GM19238 (cell line): ENCODE results near the gene GAMT.
"Not testable (repeated sequence)": the region's sequence is repeated elsewhere in the genome, so short reads cannot be mapped to it uniquely, and the experiment has no call there.

Source experiments
- DNase-seq: peaks from one replicate; pipeline ENCODE4 v3.0.0; 2011; ENCODE audit warnings: low spot score; ENCODE audit not compliant: insufficient read length

The GAMT gene

DNA sequence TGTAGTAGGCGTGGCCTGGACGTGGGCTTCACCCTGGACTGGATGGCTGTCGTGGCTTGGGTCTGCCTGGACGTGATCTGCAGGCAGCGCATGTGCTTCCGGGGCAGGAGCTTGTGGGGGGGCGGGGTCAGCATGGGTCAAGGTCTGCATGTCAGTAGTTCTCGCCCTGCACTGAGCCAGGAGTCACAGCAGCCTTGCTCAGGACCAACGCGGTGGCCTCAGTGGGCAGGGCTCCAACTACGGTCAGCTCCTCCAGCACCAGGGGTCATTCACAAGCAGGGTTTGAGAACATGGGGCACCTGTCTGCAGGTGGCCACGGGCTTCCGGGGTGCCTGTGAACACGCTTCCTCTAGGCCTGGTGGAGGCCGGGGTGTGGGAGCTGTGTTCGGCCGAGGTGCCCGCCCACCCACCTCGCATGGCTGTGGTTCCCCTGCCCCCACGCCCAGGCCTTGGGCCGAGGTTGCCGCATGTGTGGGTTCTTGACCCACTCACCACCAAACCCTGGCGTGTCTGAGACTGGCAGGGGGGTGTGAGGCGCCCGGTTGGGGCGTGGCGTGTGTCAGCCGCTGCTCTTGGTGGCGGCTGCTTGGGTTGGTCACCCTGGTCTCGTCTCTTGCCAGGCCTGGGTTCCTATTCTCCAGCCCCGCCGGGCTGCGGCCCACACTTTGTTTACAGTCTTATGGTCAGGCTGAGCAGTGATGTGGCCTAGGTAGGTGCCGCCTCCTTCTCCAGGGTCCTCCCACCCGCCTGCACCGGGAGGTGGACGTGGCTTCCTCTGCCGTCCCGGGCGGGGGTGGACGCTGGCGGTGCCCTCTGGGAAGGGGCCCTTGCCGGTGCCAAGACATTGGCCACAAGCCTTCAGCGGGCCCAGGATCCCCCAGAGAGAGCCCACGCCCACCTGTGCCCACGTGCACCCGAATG, 32.0 kb upstream of the GAMT start:
- DNase-seq = no peak

DNA sequence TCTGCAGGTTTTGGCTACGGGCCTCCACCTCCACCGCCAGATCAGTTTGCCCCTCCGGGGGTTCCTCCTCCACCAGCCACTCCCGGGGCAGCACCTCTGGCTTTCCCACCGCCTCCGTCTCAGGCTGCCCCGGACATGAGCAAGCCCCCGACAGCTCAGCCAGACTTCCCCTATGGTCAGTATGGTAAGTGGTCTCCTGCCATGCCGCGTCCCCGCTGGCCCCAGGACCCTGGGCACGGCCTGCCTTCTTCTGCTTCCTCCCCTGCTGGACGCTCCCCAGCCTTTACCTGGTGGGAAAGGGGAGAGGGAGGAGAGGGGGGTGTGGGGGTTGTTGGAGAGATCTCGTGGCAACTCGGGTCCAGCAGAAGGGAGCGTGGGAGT, 31.2 kb upstream of the GAMT start:
- no peak for DNase-seq

DNA sequence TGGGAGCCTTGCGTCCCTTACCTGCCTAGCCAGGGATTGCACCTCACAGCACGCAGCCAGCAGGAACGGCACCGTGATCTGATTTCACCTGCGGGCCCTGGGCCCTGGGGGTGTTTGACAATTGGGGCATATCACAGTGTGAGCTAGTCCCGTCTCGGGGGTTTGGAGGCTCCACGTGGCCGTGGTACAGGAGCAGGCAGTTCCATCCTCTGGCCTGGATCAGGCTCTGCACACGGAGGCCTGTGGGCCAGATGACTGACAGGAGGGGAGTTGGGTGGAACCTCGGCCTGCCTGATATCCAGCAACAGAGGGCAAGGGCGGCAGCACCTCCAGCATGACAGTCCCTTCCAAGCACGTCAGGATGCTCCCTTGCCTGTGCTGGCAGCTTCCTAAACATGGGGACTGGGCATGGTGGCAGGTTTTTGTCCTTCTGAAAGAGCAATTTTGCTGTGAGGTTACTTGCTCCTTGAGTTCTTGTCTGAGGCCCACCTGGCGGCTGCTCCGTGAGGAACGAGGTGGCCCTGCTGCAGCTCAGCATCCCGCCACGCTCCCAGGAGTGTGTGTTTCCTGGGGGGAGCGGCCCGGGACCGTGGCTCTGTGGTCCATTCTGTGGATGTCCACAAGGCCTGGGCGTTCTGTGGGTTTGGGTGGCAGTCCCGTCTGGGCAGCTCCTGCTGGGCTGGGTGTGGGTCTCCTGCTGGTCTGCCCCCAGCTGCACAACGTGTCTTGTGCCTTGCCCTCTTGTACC, 30.6 kb upstream of the GAMT start:
- DNase-seq = no peak

DNA sequence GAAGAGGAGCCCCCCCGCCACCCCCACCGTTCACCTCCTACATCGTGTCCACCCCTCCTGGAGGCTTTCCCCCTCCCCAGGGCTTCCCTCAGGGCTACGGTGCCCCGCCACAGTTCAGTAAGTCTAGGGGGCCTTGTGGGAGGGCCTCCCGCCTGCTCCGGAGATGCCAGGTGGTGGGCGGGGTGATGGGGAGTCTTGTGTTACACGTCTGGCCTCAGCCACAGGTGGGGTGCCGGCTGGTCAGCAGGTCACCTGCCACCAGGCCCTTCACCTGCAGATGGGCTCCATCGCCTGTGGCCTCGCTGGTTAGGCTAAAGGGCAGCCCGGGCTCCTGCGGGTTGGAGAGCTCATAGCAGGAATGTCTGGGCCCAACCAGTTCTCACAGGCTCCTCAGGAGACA, 28.9 kb upstream of the GAMT start:
- DNase-seq = no peak

DNA sequence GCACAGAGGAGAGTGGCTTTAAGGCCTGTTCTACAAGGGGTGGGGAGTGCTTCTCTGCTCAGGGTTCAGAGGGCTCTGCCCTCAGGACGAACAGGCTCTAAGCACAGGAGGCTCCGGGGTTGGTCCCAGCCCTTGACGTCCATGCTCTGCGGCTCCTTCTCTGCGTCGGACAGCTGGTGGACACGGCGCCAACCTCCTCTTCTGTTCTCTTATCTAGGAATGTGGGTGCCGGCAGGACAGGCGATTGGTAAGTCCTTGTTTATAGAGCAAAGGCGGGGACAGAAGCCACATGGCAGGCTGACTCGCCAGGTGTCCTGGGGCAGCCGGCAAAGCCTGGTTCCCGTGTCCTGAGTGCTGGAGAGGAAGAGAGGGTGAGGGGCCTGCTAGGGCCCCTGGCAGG, 28.4 kb upstream of the GAMT start:
- DNase-seq = no peak

DNA sequence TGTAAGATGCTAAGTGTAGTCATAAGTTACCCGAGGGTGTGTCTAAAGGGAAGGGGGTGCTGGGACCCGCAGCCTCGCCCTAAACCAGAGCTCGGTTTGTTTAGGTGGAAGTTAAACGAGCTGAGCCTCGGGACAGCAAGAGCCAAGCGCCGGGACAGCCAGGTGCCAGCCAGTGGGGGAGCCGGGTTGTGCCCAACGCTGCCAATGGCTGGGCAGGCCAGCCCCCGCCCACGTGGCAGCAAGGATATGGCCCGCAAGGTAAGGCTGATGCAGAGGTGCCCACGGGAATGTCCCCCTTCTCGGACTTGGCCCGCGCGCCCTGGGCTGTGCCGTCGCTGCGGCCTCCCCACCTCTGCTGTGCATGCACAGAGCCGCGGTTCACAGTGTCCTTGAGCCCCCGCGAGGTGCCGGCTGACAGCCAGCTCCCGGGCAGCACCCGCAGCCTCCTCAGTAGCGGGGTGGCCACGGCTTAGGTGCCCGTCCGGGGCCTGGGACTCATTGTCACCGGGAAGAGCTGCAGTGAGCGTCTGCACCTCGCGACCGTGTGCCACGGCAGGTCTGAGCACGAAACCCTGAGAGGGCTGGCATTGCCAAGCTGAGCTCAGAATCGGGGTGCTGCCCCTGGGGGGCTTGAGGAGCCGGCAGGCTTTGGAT, 27.5 kb upstream of the GAMT start:
- DNase-seq = no peak

DNA sequence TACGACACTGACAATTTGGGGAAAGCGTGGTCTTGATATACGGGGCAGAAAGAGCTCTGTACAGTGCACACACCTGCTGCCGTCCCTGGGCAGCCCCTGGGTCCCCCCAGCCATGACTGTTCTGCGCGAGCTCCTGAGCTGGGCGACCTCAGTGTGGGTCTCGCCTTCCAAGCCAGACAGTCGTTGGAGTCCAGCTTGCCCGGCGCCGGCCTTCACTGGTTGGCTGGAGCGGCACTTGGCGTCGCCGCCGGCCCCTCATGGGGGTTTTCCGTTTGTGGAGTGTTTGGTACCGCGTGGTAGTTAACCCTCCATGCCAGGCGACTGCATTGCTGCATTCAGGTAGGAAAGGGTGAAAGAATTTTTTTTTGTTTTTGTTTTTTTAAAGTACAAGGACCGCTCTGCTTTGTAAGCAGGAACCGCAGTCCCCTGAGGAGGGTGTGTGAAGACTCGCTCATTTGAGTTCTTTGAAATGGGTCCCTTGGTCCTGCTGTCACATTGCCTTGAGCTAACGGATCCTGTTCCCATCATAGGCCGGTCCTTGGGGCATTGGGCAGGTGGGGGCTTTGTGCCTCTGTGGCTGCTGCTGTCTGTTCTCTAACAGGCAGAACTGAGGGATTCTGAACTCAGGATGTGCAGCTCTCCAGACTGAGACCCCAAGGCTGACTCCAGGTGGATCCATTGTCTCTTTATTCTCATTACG, 26.0 kb upstream of the GAMT start:
- no peak for DNase-seq

DNA sequence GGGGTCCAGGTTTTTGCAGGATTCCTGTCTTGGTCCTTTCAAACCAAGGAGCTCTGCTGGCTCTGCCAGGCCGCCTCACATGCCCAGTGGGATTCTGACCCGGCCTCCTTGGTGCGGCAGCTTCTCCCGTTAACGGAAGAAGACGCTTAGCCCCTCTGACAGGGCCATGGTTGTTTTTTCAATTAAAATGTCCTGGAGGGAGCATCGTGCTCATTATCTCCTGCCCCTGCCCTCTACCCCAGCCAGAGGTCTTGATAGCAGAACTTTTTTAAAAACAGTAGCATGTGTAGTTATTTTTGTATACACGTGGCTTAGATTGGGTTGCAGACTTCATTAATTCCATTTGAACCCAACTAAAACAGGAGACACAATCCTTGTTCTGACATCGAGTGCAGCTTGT, 25.4 kb upstream of the GAMT start:
- DNase-seq = no peak

DNA sequence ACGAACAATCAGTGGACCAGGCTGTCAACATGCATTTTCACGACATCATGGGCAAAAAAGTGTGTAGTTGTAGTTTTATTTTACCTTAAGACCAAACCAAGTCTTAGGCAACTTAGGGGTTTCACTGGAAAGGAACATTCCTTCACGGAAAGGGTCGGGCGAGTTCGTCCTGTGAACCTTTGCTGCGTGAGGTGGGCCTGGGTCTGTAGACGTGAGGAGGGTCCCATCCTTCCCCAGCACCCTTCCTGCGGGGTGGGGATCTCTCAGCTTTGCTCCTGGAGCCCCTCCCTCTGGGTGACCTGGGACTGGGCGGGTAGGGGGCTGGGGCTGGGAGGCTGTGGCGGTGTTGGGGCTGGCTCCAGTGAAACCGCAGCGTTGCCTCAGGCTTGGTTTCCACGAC, 24.6 kb upstream of the GAMT start:
- no peak for DNase-seq

DNA sequence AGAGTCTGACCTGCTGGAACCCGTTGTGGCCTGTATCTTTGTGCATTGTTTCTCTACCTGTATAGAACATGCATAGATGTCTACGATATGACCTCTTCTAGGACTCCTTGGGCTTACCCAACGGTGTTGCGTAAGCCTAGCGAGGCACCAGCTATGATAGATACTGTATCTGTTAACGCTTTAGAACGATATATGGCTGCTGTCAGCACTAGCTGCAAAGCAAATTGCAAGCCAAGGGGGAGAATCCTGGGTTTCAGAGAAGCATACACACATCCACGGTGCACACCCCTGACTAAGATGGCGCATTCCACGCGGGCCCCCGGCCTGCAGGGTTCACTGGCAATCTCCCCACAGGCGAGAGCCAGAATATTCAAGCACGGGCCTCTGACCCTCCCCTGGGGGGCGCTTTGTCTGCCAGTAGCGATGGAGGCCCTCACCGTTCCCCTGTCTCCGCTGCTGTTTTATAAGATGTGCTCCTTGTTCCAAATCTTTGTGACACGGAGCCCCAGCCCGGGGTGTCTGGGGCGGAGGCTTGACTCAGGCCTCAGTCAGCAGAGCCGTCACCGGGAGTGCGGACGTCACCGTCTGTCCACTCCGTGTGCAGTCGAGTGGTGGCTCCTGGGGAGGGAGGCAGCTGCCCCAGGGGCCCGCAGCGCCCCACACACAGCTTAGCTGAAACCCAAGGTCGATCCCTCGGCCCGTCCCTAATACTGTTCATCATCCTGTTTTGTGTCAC, 23.9 kb upstream of the GAMT start:
- no peak for DNase-seq

DNA sequence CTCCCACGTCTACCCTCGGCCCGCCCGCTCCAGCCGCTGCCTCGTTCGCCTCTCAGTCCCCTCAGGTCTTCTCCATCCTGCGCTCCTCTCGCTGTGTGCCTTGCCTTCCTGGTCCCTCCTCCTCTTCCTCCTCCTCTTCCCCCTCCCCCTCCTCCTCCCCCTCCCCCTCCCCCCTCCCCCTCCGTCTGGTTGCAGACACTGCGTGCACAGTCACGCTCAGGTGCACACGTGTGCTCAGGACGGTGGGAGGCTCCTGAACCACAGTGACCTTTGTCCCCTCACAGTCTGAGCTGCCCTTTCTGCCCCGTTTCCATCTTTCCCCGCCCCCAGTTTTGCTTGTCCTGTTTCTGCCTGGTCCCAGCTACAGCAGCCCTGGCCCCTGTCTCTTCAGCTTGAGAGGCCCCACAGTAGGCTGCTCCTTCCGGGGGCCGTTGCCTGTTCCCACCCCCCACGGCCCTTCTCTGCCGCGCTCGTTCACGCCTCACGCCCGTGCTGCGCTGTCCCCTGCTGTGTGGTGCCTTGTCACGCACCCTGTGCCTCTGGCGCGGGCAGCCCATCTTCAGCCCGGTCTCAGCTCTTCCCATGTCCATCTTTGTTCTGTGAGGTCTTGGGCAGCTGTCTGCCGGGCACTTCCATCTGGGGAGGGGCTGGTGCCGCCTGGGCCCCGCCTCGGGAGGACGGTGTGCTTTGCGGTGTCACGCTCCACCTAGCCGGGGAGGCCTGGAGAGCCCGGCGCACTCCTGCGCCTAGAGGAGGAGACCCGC, 23.0 kb upstream of the GAMT start:
- no peak for DNase-seq

DNA sequence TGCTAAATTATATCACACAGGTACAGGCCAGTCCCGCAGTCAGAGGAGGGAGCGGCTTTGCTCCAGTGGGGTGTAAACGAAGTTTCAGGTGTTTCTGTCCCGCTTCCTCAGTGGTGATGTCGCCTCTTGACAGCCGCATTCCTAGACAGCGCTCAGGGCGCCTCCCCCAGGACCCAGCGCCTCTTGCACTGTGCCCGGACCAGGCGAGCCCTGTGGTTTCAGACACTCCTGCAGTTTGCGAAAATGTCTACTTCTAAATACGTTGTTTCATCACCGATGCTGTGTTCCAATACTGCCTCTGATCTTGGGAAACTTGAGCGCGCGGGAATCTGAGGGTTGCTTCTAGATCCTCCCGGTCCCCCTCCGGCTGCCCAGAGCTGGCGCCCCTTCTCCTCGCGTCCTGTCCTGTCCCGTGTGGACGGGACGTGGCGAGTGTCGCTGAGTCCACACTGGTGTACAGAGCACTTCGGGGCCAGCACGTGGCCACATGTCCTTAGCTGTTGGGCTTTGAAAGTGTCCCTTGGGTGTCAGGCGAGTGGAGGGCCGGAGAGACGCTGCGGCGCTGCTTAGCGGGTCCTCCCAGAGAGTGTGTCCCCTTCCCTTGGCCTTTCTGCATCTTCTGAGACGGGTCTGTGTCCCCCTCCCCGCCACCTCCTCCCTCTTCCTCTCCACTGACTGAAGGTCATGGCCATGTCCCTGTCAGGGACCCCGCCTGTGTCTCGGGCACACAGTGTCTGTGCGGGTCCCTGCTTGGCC, 22.3 kb upstream of the GAMT start:
- DNase-seq = no peak

DNA sequence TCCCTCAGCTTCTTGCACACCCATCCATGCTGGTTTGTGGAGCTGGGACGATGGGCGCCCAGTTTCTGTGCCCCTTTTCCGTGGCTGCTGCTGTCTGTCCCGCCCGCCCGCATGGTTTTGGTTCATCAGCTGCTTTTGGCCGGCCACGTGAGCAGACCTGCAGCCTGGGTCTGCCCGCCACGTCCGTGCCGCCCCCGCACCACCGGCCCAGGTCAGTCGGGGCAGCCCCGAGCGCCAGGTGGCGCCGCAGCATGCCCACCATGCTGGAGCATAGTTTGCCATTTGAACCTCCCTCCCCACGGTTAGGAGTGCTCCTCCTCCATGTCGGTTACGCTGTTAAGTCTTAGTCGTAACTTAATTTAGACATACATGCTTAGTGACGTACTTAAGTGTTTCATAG, 21.6 kb upstream of the GAMT start:
- DNase-seq = no peak

DNA sequence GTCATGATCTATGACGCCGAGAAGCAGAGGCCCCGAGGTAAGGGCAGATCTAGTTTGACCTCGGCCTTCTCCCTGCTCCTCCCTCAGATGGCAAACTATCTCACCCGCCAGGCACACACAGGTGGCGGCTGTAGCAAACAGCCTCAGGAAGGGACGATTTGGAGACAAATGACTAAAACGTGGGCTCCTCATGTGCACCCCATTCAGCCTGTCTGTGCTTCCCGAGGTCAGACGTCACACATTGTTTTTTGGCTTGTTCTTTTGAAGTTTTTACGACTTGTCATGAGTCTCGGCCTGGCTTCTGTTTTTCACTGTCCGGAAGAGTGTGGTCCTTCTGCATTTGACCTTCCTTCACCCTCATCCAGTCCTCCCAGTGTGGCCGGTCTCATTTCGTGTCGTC, 21.0 kb upstream of the GAMT start:
- DNase-seq = no peak

DNA sequence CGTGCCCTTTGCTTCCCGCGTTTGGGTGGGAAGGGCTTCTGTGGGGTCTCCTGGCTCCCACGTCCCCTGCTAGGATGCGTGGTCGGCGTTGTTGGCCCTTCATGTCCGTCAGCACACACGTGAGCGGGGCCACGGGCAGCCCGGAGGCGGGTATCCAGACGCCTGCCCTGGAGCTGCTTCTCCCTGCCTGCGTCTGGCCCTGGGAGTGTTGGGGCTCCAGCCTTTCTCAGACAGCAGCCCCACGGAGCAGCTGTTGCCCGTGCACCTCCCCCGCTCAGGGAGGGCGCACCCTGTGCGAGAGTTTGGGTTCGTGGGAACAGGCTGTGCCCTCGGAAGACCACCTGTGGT, 20.6 kb upstream of the GAMT start:
- no peak for DNase-seq

DNA sequence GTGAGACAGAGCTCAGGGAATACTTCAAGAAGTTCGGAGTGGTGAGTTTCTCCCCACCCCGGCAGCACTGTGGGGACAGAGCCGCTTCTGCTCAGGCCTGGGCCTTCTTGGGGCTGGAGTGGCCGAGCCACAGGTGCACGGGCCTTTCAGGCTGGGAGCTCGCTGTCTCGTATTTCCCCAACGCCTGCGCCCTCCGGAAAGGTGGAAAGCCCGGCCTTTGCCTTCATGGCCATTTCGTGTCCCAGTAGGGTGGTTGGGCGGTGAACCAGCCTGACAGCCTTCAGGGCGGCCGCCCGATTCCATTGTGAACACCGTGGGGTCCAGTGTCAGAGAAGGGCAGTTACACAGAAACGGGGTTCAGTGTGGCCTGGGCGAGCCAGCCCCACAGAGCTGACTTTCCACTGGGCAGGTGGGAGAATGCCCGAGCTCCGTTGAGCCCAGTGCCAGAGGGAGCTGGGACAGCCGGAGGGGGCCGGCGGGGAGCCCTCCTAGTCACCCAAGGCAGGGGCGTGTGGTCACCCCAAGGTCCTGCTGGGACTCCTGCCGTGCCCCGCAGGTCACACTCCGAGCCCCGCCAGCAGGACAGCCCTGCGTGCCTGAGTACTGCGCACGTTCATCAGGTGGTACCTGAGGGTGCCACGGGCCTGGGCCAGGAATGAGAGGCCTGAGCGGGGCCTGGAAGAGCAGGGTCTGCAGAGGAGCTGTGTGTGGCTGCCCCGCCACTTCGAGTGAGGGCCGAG, 20.0 kb upstream of the GAMT start:
- DNase-seq = no peak

DNA sequence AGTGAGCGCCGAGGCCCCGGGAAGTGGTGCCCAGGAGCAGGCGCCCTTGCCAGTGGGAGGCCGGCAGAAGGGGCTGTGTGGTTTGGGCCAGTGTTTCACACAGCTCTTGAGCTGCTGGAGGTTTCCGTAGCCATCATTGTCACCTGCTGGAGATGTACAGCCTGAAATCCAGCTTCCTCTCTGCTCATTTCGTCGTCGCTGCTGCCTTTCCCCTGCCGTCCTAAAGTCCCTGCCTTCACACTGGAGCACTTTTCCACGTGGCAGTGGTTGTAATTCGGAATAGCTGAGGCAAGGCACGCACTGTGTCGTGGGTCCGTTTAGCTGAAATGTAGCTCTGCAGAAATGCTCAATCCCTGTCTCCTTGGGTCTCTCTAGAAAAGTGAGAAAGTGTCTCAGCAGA, 19.2 kb upstream of the GAMT start:
- DNase-seq = no peak

DNA sequence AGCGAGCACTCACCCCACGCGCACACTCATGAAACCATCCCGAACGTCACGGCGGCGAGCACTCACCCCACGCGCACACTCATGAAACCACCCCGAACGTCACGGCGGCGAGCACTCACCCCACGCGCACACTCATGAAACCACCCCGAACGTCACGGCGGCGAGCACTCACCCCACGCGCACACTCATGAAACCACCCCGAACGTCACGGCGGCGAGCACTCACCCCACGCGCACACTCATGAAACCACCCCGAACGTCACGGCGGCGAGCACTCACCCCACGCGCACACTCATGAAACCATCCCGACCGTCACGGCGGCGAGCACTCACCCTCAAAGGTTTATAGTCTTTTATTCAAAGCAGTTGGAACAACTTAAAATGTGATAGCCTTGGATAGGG, 18.7 kb upstream of the GAMT start:
- not testable (repeated sequence) for DNase-seq
